CD4-positive, alpha-beta memory T cell (primary cell): ENCODE measurements around the gene TMTC4. TPM values are rescaled to one million over a fixed set of nuclear protein-coding genes. Genes with fewer than 3 reads are reported as not detected.
"Not testable (repeated sequence)": the region's sequence is repeated elsewhere in the genome, so short reads cannot be mapped to it uniquely, and the experiment has no call there.

Source experiments
- CTCF ChIA-PET: fragments of 350-600 bp; sonication (Branson Sonifier 250); formaldehyde crosslinking; loops from one replicate; lab custom pipeline; 2021; ENCODE audit warnings: inconsistent platforms; ENCODE audit not compliant: partially characterized antibody; lab: Charles Lee
- POLR2A ChIA-PET: fragments of 350-600 bp; sonication (Branson Sonifier 250); formaldehyde crosslinking; loops from one replicate; lab custom pipeline; 2021; ENCODE audit not compliant: partially characterized antibody; lab: Charles Lee
- DNase-seq, 5 donors: peaks; one replicate each; pipeline versions ENCODE4 v3.0.0 to v3.0.0-alpha.2; 2020 to 2022; ENCODE audit warnings: mixed read lengths in 1 of 5
- H3K27ac ChIP-seq: one replicate; pipeline ENCODE4 v1.7.0; 2013; ENCODE audit warnings: low read depth, low read length
- H3K27me3 ChIP-seq: 2 replicates; pipeline ENCODE4 v1.7.0; 2013; ENCODE audit warnings: mild to moderate bottlenecking, low read length, moderate library complexity; ENCODE audit not compliant: insufficient read depth
- H3K36me3 ChIP-seq: 2 replicates; pipeline ENCODE4 v1.7.0; 2013; ENCODE audit warnings: mild to moderate bottlenecking, low read length, moderate library complexity; ENCODE audit not compliant: insufficient read depth
- H3K4me1 ChIP-seq: 2 replicates; pipeline ENCODE4 v1.7.0; 2013; ENCODE audit warnings: mild to moderate bottlenecking, low read length, moderate library complexity; ENCODE audit not compliant: insufficient read depth
- H3K4me3 ChIP-seq, 2 donors: one replicate each; pipeline ENCODE4 v1.7.0; 2013; ENCODE audit warnings: low read length in 2 of 2, mild to moderate bottlenecking in 1 of 2
- H3K9me3 ChIP-seq, 2 donors: one replicate each; pipeline ENCODE4 v1.7.0; 2013; ENCODE audit warnings: low read length in 2 of 2, control low read depth in 1 of 2; ENCODE audit not compliant: control insufficient read depth in 1 of 2
- H3K27ac Mint-ChIP-seq, 7 donors: one replicate each; pipeline ENCODE4 v1.8.0; 2020 to 2021; ENCODE audit warnings: mixed read lengths in 7 of 7, mild to moderate bottlenecking in 6 of 7, inconsistent platforms in 3 of 7, moderate library complexity in 3 of 7
- H3K27me3 Mint-ChIP-seq, 2 donors: one replicate each; pipeline ENCODE4 v1.8.0; 2020 to 2021; ENCODE audit warnings: mixed read lengths in 2 of 2
- H3K36me3 Mint-ChIP-seq, 2 donors: one replicate each; pipeline ENCODE4 v1.8.0; 2020 to 2021; ENCODE audit warnings: mixed read lengths in 2 of 2, inconsistent platforms in 1 of 2, mild to moderate bottlenecking in 1 of 2
- H3K4me1 Mint-ChIP-seq, 4 donors: one replicate each; pipeline ENCODE4 v1.8.0; 2020 to 2021; ENCODE audit warnings: mixed read lengths in 4 of 4, mild to moderate bottlenecking in 1 of 4
- H3K4me3 Mint-ChIP-seq, 8 donors: one replicate each; pipeline ENCODE4 v1.8.0; 2020 to 2021; ENCODE audit warnings: mixed read lengths in 8 of 8, mild to moderate bottlenecking in 7 of 8, moderate library complexity in 6 of 8, inconsistent platforms in 3 of 8
- H3K9me3 Mint-ChIP-seq, 8 donors: one replicate each; pipeline ENCODE4 v1.8.0; 2020 to 2021; ENCODE audit warnings: mixed read lengths in 8 of 8, mild to moderate bottlenecking in 5 of 8, inconsistent platforms in 3 of 8, moderate library complexity in 1 of 8
- intact Hi-C: fragments of 100-400 bp; cut with micrococcal nuclease; formaldehyde crosslinking; loops from one replicate; pipeline ENCODE4 v1.15.1; 2023
- polyA plus RNA-seq, 2 donors: library from polyadenylated mRNA; unstranded; fragments of 300-500 nt; fragmentation: Illumina TruSeq; gene quantifications; one replicate each; pipeline ENCODE4 v1.2.3, GENCODE V29; 2021
- total RNA-seq, 2 experiments: library from RNA; stranded (reverse); gene quantifications; one replicate each; pipeline ENCODE4 v1.2.3, GENCODE V29; 2021

Gene TMTC4
- total and polyA plus RNA-seq, 4 experiments from 2014 or later = 2.8 to 27.7 (median 15.1) TPM

DNA sequence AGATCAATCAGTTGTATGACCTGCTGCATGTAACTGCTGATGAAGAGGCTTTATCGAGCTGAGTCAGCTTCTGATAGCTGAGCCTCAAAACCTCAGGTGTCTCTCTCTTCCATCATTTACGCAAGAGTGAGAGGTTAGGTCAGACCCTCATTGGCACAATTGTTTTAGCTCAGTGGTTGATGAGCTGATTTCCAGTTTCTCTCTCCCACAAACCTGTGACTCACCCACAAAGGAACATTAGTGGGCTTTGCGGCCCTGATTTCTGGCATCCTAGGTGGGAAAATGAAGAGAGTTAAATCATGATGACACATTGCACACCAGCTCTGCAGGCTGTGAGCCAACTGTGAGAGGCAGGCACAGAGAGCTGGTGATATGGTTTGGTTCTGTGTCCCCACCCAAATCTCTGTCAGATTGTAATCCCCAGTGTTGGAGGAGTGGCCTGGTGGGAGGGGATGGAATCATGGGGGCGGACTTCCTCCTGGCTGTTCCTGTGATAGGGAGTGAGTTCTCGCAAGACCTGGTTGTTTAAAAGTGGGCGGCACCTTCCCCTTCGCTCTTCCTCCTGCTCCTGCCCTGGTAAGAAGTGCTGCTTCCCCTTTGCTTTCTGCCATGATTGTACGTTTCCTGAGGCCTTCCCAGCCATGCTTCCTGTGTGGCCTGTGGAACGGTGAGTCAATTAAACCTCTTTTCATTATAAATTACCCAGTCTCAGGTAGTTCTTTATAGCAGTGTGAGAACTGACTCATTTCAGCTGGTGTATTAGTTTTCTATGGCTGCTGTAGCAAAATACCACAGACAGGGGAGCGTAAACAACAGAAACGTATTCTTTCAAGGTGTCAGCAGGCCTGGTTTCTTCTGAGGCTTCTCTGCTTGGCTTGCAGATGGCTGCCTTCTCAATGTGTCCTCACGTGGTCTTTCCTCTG is 33.5 kb upstream of the TMTC4 start:
- Histone ChIP-seq H3K27me3 (no peaks in the 10 kb centered on the region), H3K4me3 (no peak overlapping the region), H3K9me3 (no peaks in the 10 kb centered on the region), H3K4me1 (no peaks in the 10 kb centered on the region), H3K27ac (no peak overlapping the region), H3K36me3 (no peaks in the 10 kb centered on the region)
- ChIA-PET POLR2A (no interaction called here), CTCF (interaction anchor here (1.3 kb wide), 1 partner anchor 13 kb away, joined by 3 read pairs; no protein-coding TSS in a partner anchor)
- intact Hi-C loops = no loop called here
- Mint-ChIP-seq H3K4me3 (no peak overlapping the region), H3K27ac (no peak overlapping the region), H3K27me3 (no peaks in the 10 kb centered on the region), H3K4me1 (no peaks in the 10 kb centered on the region), H3K36me3 (no peaks in the 10 kb centered on the region), H3K9me3 (no peaks in the 10 kb centered on the region)
- DNase-seq = no peak

DNA sequence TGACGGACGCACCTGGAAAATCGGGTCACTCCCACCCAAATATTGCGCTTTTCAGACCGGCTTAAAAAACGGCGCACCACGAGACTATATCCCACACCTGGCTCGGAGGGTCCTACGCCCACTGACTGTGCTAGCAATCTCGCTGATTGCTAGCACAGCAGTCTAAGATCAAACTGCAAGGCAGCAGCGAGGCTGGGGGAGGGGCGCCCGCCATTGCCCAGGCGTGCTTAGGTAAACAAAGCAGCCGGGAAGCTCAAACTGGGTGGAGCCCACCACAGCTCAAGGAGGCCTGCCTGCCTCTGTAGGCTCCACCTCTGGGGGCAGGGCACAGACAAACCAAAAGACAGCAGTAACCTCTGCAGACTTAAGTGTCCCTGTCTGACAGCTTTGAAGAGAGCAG is 23.7 kb upstream of the TMTC4 start:
- H3K4me1 Mint-ChIP-seq, H3K4me3 Mint-ChIP-seq, H3K9me3 ChIP-seq, H3K27ac Mint-ChIP-seq, H3K9me3 Mint-ChIP-seq, H3K36me3 Mint-ChIP-seq, DNase-seq, intact Hi-C loops, H3K4me3 ChIP-seq, CTCF ChIA-PET, H3K27me3 ChIP-seq, POLR2A ChIA-PET, H3K4me1 ChIP-seq, H3K36me3 ChIP-seq, H3K27ac ChIP-seq: not testable (repeated sequence)
- H3K27me3 Mint-ChIP-seq = peaks cover 6 to 13% of the 10 kb centered on the region in 2 donors

DNA sequence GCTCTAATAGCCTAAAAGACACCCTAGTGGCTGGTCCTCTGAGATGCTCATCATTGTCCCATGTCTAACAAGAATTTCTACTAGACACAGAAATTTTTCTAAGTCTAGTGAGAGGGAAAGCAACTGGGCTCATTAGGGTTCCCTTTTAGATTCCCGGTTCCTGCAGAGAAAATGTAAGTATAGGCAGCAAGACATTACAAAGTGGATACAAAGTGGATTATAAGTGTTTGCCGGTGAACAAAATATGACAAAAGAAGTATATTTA is 20.8 kb upstream of the TMTC4 start:
- no peak for DNase-seq
- no peaks in the 10 kb centered on the region for H3K27me3 ChIP-seq
- peaks cover 0 to 14% (median 7%) of the 10 kb centered on the region in 8 donors for H3K9me3 Mint-ChIP-seq
- H3K27me3 Mint-ChIP-seq = peaks cover 14 to 23% of the 10 kb centered on the region in 2 donors
- no peak overlapping the region for H3K27ac ChIP-seq
- H3K36me3 ChIP-seq = no peaks in the 10 kb centered on the region
- no peak overlapping the region for H3K4me3 ChIP-seq
- H3K4me1 ChIP-seq = no peaks in the 10 kb centered on the region
- intact Hi-C loops = no loop called here
- no peak overlapping the region for H3K27ac Mint-ChIP-seq
- ChIA-PET CTCF (interaction anchor here (1.6 kb wide), 1 partner anchor 27 kb away, joined by 5 read pairs; no protein-coding TSS in a partner anchor), POLR2A (no interaction called here)
- H3K9me3 ChIP-seq = no peaks in the 10 kb centered on the region
- H3K36me3 Mint-ChIP-seq = peaks cover 2 to 4% of the 10 kb centered on the region in 2 donors
- H3K4me3 Mint-ChIP-seq = no peak overlapping the region
- H3K4me1 Mint-ChIP-seq = no peaks in the 10 kb centered on the region

DNA sequence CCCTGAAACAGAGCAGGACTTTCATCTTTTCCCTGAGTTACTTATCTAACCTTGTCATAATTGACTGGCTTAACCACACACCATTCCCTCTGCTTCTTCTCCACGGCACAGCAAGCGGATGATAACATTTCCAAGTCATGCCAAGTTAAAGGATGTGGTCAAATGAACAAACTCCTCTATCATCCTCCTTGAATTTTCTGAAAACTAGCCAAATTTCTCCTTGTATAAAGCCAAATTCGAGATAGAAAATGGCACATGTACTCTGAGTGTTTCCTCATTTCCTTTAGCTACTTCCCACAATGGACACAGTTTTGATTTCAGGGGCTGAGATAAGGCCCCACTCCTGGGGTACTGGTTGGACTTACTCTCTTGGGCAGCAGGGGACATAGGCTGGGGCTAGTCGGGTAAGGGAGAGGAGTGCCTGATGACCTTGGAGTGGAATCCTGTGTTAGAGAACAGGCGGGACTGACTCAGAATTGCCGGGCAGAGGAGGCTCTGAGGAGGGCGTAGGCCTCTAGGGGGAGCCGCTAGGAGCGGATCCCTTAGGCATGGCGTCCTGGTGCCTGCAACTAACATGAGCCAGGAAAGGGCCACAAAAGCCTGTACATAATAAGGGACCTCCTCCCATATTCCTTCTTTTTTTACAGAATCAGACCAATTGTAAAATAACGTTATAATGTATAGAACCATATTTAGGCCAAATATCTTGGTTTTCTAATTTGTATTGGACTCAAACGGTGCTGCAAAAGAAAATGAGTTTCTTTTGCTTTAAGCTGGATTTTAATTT is 20.3 kb upstream of the TMTC4 start:
- H3K27ac ChIP-seq = no peak overlapping the region
- H3K27ac Mint-ChIP-seq = peak overlapping the region in 1 of 7 donors; percentile 59

DNA sequence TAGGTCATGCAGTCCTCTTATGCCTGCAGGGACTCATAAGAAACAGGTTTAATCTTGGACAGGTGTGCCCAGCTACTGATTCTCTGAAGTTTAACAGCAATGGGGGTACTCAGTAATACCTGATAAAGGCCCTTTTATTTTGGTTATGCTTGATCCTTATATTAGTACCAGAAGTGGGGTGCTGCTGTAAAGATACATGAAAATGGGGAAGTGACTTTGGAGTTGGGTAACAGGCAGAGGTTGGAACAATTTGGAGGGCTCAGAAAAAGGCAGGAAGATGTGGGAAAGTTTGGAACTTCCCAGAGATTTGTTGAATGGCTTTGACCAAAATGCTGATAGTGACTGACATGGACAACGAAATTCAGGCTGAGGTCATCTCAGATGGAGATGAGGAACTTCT is 14.6 kb upstream of the TMTC4 start:
- peaks cover 15 to 17% of the 10 kb centered on the region in 2 donors for H3K27me3 Mint-ChIP-seq
- Histone ChIP-seq H3K9me3 (no peaks in the 10 kb centered on the region), H3K4me1 (no peaks in the 10 kb centered on the region), H3K27me3 (no peaks in the 10 kb centered on the region), H3K4me3 (no peak overlapping the region), H3K27ac (no peak overlapping the region), H3K36me3 (no peaks in the 10 kb centered on the region)
- DNase-seq = no peak
- H3K4me3 Mint-ChIP-seq = no peak overlapping the region
- no peaks in the 10 kb centered on the region for H3K4me1 Mint-ChIP-seq
- H3K27ac Mint-ChIP-seq = no peak overlapping the region
- CTCF ChIA-PET = no interaction called here
- POLR2A ChIA-PET = no interaction called here
- peaks cover 4 to 11% of the 10 kb centered on the region in 2 donors for H3K36me3 Mint-ChIP-seq
- peaks cover 4 to 32% (median 23%) of the 10 kb centered on the region in 8 donors for H3K9me3 Mint-ChIP-seq
- intact Hi-C loops = no loop called here

More for the DNA sequence above, 20.3 kb upstream of the TMTC4 start:
- Mint-ChIP-seq H3K4me1 (no peaks in the 10 kb centered on the region), H3K9me3 (peaks cover 0 to 18% (median 8%) of the 10 kb centered on the region in 8 donors), H3K4me3 (no peak overlapping the region), H3K27me3 (peaks cover 14 to 23% of the 10 kb centered on the region in 2 donors), H3K36me3 (peaks cover 2 to 4% of the 10 kb centered on the region in 2 donors)
- DNase-seq = no peak
- intact Hi-C loops = no loop called here
- CTCF ChIA-PET = interaction anchor here (1.6 kb wide), 1 partner anchor 28 kb away, joined by 5 read pairs; no protein-coding TSS in a partner anchor
- H3K27me3 ChIP-seq = no peaks in the 10 kb centered on the region
- no peaks in the 10 kb centered on the region for H3K36me3 ChIP-seq
- H3K4me1 ChIP-seq = no peaks in the 10 kb centered on the region
- H3K9me3 ChIP-seq = no peaks in the 10 kb centered on the region
- H3K4me3 ChIP-seq = no peak overlapping the region
- POLR2A ChIA-PET = no interaction called here

DNA sequence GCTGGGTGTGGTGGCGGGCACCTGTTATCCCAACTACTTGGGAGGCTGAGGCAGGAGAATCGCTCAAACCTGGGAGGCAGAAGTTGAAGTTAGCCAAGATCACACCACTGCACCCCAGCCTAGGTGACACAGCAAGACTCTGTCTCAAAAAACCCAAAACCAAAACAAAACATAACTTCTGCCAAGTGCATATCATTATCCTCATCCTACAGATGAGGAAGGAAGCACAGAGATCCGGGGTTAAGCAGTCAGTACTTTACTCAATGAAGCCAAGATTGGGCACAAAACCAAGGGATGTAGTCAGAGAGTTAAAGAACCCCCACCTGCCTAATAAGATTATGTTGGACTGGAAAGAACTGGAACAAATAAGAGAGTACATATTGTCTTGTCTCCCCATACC is 5.5 kb upstream of the TMTC4 start:
- no peak overlapping the region for H3K27ac Mint-ChIP-seq
- no peak for DNase-seq
- peaks cover 7 to 12% (median 9%) of the 10 kb centered on the region in 4 donors for H3K4me1 Mint-ChIP-seq
- POLR2A ChIA-PET = no interaction called here
- CTCF ChIA-PET = no interaction called here
- intact Hi-C loops = no loop called here
- H3K27me3 Mint-ChIP-seq = peaks cover 0 to 3% of the 10 kb centered on the region in 2 donors
- no peak overlapping the region for H3K4me3 Mint-ChIP-seq
- Histone ChIP-seq H3K9me3 (no peaks in the 10 kb centered on the region), H3K4me3 (no peak overlapping the region), H3K36me3 (no peaks in the 10 kb centered on the region), H3K4me1 (peaks cover 7% of the 10 kb centered on the region), H3K27me3 (no peaks in the 10 kb centered on the region), H3K27ac (no peak overlapping the region)
- H3K36me3 Mint-ChIP-seq = peaks cover 0 to 4% of the 10 kb centered on the region in 2 donors
- H3K9me3 Mint-ChIP-seq = no peaks in the 10 kb centered on the region

DNA sequence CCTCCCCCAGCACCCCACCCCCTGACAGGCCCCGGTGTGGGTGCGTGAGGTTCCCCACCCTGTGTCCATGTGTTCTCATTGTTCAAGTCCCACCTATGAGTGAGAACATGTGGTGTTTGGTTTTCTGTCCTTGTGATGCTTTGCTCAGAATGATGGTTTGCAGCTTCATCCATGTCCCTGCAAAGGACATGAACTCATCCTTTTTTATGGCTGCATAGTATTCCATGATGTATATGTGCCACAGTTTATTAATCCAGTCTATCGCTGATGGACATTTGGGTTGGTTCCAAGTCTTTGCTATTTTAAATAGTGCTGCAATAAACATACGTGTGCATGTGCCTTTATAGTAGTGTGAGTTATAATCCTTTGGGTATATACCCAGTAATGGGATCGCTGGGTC is 2.5 kb upstream of the TMTC4 start:
- H3K9me3 Mint-ChIP-seq, H3K9me3 ChIP-seq, H3K27ac Mint-ChIP-seq, H3K36me3 Mint-ChIP-seq, H3K4me3 ChIP-seq, CTCF ChIA-PET, POLR2A ChIA-PET, H3K36me3 ChIP-seq, DNase-seq, H3K27me3 Mint-ChIP-seq, H3K27me3 ChIP-seq, H3K27ac ChIP-seq: not testable (repeated sequence)
- intact Hi-C loops = loop anchor here (10.0 kb wide), 2 partner anchors 1622 to 1718 kb away; no protein-coding TSS in a partner anchor
- peaks cover 16% of the 10 kb centered on the region for H3K4me1 ChIP-seq
- H3K4me3 Mint-ChIP-seq = peak overlapping the region in 5 of 8 donors; percentile 3 to 22 (median 15)
- peaks cover 15 to 35% (median 24%) of the 10 kb centered on the region in 4 donors for H3K4me1 Mint-ChIP-seq
